HG03442 (cell line): ENCODE data around the gene LCN2.
"Not testable (repeated sequence)": the region's sequence is repeated elsewhere in the genome, so short reads cannot be mapped to it uniquely, and the experiment has no call there.

Experiments
- ATAC-seq: cut with Tn5 transposase; IDR thresholded peaks from one replicate; pipeline ENCODE4 v1.9.1; 2021; ENCODE audit warnings: mild to moderate bottlenecking, moderate library complexity; ENCODE audit not compliant: unreplicated experiment

LCN2 gene

DNA sequence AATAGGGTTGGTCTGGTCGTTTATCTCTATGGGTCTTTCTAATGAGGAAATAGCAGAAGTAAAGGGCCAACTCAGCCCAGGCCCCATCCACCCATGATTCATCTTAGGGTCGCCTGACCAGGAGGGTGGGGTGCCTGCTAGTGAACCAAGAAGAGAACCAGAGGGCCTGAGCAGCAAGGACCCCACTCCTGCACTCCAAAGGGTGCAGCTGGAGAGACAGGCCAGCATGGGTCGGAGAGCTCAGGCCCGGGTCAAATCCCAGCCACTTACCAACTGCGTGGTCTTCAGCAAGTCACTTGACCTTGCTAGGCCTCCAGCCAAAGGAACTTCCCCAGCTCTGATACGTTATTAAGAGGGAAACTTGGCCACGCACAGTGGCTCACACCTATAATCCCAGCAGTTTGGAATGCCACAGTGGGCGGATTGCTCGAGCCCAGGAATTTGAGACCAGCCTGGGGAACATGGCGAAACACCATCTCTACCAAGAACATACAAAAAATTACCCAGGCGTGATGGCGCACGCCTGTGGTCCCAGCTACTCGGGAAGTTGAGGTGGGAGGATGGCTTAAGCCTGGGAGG lies 15.1 kb downstream of the LCN2 start:
- no peak for ATAC-seq

DNA sequence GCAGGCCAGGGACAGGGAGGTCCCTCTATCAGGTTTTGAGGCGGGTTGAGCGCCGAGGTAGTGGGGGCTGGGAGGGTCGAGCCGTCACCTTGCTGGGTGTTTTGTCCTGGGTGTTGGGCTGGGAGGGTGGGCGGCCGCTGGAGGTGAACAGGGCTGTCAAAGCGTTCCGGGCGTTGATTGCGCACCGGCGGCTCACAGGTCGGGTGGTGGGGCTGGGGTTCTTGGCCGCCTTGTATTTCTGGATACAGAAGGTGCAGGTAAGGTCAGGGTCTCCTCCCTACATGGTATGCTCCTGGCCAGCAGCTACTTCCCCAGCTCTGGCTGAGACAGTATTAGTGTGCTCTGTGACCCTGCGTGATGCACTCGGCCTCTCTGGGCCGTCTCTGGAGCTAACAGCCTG lies 16.9 kb downstream of the LCN2 start:
- ATAC-seq, result no peak

DNA sequence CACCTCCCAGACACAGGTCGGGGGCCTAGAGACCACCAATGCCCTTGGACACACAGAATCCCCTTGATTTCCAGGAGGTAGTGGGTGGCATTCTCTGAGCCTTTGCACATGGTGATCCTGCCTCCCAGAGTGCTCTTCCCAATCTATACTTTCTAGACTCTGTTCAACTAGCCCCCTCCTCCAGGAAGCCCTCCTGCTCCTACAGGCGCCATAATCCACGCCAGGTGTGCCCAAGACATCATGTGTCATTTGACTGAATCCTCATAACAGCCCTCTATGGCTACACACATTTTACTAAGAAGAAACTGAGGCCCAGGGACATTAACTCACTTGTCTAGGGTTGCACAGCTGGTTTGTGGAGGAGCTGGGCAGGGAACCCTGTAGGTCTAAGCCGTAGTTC lies 18.0 kb downstream of the LCN2 start:
- ATAC-seq, result no peak

DNA sequence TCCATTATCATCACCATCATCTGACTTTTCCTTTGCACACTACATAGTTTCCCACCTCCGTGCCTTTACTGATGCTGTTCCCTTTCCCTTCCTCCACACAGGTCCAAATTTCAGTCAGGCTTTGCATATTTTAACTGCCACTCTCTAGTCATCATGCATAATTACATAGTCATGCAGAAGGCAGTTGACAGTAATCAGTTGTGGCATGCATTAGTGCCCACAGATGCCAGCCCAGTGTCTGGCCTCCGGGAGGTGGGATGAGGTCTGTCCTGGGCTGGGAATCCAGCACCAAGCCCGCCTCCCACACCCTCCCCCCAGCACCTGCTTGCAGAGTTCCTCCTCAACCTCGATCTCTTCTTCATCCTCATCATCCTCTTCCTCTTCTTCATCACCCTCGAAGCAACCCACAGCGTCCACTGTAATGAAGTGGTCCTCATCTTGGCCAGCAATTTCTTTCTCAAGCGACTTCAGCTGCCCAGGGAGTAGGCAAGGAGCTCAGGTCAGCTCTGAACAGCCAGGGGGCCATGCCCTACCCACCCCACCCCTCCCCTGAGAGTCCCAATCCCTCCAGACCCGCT lies 19.6 kb downstream of the LCN2 start:
- no peak for ATAC-seq

DNA sequence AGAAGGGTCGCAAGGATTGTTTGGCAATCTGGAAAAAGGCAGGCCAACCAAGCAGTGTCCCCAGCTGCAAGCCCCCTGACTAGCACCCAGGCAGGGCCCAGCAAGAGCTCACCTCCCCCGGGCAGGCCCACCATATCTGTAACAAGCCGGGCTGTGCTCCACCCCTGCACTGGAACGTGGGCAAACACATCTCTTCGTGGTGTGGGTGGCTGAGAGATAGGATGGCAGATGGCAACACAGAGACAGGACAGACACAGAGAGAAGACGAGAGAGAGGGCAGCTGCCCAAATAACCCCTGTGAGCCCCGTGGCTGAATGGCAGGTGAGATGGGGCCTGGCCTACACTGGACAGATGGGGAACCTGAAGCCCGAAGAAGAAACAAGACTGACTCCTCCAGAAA lies 20.2 kb downstream of the LCN2 start:
- no peak for ATAC-seq

DNA sequence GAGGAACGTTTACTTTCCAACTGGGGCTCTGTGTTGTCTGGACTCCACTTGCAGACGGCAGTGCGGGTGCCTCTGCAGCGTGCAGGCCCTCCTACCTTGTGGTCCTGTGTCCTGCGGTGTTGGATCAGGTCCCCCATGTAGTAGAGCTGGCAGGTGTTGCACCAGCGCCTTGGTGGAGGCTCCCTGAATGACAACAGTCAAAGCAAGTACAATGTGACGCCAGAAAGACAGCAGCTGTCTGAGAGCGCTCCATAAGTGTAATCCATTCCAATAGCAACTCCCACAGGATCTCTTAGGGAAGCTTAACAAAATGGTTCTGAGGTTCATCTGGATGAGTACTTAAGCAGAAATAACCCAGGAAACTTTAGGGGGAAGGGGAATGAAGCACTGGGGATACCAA lies 20.7 kb downstream of the LCN2 start:
- no peak for ATAC-seq

DNA sequence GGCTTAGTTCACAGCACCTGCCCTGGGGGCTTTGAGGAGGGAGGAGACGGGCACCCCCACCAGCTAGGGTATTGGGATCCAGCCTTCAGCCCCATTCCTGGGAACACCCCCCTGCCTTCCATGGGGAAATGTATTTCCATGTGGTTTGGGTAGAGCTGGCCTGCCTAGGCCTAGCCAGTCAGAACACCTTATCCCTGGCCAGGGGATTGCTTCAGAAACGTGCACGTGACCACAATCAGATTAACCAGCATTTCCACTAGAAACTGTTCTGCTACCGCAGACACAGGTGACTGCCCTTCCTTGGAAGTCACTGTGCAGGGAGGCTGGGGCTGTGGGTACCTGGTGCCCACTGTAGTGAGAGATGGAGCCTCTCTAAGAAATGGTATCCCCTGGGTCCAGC lies 24.8 kb downstream of the LCN2 start:
- no peak for ATAC-seq

DNA sequence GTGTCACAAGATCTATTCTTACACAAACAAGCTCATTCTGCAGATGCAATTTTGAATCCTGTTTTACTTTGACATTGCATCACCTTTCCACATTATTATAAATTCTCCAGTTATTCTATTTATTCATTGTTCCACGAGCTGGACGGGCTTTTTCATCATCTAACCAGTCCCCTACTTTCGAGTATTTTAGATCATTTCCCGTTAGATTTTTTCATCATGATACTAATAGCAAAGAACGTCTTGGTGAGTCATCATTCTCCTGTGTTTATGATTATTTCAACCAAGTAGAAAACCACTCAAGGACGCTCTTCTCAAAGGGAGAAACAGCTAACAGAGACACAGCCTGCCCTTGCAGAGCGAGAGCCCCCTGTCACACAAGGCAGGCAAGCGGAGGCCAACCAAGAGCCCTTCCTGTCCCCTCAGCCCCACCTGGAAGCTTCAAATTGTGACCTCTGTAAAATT lies 25.9 kb downstream of the LCN2 start:
- no peak for ATAC-seq

DNA sequence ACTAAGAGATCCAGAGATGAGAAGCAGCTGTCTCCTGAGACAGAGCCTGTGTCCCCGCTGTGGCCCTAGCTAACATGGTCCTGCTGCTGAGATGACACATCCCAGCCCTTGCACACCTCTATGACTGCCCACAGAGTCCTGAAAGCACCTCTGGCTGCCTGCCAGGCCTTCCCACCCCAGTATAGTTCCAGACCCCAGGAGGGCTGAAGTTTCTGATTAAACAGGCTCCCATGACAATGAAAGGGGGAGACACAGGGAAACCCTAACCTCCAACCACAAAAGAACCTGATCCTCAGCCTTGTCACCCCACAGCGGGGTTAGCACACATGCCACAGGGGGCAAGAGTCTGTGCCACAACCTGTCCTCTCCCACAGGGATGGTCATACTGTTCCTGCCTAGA lies 26.5 kb downstream of the LCN2 start:
- no peak for ATAC-seq

DNA sequence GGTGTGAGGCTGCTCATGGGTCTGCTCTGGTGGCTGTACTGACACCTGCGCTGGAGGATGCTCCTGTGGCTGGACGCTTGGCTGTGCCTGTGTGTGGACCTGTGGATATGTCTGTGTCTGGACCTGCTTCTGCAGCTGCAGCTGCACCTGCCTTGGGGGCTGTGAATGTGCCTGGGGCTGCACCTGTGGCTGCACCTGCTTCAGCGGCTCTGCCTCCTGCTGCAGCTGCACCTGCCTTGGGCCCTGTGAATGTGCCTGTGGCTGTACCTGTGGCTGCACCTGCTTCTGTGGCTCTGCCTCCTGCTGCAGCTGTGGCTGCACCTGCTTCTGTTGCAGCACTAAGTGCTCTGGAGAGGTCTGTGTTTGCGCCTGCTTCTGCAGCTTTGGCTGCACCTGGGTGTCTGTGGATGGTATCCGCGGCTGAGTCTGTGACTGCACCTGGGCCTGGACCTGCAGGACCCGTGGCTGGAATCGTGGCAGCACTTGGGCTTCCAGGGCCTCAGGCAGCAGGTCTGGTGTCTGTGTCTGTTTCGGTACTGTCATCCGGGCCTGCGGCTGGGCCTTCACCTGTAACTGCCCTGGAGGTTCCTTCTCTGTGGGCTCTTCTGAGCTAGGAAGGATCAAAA lies 29.7 kb downstream of the LCN2 start:
- ATAC-seq, result no peak

DNA sequence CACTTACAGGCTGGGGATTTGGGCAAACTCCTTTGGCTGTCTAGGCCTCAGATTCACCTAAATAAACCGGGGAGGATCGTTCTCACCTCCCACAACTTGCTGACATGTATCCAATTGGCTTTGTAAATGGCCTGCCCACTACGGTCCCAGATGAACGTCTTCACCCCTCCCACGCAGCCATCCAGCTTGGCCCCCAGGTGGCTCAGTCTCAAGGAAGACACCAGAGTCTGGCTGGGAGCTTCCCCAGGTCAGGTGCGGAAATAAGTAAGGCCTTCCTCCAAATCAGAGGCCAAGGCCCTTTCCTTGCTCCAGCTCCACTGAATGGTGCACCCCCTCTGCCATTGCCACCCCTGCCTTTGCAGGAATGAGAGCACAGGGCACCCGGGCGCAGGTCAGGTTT lies 30.7 kb downstream of the LCN2 start:
- ATAC-seq, result no peak

DNA sequence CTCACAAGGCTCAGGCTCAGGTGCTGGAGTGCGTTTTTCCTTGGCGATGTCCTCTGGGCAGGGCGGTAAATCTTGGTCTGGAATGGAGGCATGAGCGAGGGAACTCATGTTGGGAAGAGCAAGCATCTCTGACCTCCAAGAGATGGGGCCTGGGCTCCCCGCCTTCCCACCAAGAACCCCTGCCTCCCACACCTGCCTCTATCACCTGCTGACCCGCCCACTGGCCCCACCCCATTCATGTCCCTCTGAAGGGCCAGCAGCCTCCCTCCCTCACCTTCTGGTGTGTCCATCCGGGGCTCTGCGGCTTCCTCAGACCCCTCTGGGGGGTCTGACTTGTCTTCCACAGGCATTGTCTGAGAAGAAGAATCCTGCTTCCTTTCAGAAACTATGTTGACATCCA lies 31.2 kb downstream of the LCN2 start:
- ATAC-seq, result no peak

DNA sequence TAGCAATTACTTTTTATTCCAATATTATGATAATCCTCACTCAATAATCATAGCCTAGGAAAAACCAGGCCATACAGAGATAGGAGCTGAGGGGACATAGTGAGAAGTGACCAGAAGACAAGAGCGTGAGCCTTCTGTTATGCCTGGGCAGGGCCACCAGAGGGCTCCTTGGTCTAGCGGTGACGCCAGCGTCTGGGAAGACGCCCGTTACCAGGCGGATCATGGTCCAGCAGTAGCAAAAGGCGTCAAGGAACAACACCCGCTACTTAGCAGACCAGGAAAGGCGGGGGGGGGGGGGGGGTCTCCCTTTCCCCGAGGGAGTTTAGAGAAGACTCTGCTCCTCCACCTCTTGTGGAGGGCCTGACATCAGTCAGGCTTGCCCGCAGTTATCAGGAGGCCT lies 32.2 kb downstream of the LCN2 start:
- ATAC-seq, result not testable (repeated sequence)

DNA sequence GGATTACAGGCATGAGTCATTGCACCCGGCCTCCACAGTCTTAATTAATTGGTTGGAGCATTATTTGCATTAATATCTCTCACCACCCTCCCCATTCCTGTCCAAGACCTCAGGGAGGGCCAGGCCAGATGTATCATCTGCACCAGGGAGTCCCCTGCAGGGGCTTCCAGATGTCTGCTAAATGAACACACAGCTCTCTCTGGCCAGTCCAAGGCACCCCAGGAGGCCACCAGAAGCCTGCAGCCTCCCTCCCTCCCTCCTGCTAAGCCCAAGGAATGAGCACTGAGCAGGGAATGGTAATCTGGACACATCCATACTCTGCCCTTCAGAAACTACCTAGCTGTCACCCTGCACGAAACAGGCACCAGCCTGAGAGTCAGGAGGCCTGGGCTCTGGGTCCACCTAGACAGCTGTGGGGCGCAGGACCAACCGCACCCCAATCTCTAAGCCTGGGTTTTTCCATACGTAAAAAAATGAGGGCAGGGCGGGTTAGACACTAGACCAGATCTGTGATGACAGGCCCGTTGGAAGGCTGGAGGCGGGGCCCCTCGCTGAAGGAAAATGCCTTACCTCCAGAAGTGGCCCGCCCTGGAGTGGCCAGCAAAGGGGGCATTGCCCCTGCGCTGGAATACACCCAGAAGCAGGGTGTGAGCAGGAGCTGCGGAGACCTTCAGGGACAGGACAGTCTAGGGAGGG lies 33.8 kb downstream of the LCN2 start:
- ATAC-seq, result no peak

DNA sequence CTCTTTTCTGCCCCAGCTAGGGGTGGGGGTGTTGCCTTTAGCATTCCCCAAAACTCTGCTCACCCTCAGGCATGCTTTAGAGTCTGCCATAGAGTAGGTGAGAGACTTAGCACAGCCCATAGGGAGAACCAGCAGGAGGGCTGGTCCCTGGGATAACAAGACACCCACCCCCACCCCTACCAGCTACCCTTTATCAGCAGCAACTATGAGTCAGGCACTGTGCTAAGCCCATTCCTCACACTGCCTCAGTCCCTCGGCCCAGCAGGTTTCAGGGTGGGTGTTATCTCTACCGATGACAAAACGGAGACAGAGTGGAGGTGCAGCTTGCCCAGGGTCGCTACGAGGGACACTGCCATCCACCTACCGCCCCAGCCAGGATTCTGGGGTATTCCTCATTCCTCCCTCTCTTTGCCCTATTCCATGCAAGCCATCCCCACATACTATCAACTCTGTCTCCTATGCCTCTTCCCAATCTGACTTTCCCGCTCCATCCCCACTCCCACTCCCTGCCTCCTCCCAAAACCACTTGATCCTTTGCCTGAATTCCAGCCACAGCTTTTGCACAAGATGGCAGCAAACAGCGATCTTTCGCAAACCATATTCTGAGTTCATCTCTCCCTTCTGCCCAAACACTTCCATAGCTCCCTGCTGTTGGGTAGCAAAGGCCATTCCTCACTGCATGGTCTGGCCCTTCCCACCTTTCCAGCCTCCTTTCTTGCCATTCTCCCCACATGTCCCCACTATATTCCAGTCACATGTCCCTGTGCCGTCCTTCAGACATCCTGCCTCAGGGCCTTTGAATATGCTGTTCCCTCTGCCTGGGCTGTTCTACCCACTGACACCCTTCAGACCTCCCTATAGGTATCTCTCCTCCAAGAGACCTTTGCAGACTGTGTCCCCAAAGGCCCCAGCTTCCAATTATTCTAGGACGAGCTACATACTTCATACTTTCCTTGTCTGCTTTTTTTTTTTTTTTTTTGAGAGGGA lies 37.0 kb downstream of the LCN2 start:
- ATAC-seq, result no peak

DNA sequence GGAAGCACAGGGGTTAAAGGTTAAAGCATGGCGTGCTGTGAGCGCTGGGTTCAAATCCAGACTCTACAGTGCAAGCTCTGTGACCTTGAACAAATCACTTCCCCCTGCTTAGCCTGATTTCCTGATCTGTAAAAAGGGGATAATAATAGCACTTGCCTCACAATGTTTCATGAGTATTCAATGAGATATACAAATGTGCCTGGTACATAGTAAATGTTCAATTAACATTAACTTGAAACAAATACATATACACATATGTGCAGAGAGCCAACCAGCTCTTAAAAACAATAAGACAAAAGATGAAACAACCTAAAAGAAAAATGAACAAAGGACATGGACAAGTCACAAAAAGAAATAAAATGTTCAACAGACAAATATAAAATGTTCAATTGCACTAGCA lies 38.1 kb downstream of the LCN2 start:
- no peak for ATAC-seq

DNA sequence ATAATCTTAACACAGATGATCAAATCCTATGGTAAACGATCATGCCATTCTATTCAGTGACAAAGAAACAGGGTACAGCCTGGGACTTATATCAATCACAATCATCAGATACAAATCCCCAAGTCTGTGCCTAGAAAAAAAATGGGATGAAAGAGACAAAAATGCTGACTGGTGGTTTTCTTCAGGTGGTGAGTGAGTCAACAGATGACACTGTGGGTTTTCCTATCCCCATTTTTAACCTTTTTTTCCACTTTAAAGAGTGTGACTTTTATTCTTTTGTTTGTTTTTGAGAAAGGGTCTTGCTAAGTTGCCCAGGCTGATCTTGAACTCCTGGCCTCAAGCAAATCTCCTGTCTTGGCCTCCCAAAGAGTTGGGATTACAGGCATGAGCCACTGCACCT lies 39.0 kb downstream of the LCN2 start:
- ATAC-seq, result no peak

DNA sequence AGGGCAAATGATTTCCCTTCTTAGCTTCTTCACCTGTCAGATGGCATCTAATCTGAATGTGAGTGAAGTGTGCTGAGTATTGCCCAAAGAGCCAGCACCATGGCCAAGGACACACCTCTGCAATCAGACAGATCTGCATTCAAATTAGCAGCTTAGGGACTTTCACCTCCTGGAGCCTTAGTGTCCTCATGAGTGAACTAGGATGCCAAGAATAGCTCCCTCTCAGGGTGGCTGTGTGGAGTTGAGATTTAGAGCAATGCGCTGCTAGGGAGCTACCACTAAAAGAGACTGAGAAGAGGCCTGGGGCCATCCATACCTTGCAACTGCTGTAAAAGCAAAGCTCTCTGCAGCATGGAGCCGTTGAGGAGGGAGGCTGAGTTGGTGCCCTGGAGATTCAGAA lies 40.8 kb downstream of the LCN2 start:
- ATAC-seq, result no peak

DNA sequence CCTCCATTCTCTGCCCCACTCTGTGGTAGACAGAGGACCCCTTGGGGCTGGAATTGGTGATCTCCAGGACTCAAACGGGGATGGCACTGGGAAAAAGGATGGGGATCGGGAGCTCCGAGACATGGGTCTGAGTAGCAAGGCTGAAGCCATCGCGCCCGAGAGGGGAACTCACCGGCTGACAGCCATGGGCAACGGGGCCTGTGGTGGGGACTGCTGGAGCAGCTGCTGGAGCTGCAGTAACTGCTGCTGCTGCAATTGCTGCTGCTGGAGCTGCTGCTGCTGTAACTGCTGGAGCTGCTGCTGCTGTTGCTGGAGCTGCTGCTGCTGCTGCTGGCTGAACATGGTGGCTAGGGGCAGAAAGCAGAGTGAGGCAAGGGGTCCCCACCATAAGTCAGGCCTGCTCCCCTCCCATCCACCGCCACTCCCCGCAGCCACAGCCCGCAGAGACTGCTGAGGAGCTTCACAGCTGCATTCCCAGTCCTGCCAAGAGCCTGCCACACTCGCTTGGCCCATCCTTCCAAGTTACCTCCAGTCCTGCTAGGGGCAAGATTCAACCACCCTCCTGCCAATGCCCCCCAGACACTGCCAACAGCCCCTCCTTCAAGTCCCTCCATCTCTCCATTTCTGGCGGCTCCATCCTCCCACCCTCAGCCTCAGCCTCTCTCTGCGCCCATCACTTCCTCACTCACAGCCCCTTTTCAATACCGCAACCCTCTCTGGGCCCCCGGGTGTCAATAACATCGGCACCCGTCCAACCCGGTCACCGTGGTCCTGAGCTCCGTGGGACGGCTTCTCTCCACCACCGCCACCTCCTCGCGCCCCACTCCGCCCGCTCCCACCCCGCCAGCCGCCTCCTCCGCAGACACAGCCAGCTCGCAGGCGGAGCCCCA lies 41.5 kb downstream of the LCN2 start:
- peak; percentile 26 for ATAC-seq
